GM19438 (cell line): ENCODE data around the gene EFCAB14.
A peak's percentile ranks its signal among the peaks of the same experiment; 100 is the strongest.
"Not testable (repeated sequence)": the region's sequence is repeated elsewhere in the genome, so short reads cannot be mapped to it uniquely, and the experiment has no call there.

Source experiments
- ATAC-seq: cut with Tn5 transposase; IDR thresholded peaks from one replicate; pipeline ENCODE4 v1.9.1; 2021; ENCODE audit warnings: low read depth; ENCODE audit not compliant: unreplicated experiment

EFCAB14 gene

GRCh38 chr1:46687921-46688509, 30.9 kb downstream of the EFCAB14 start:
- no peak for ATAC-seq

GRCh38 chr1:46687093-46687659, 31.7 kb downstream of the EFCAB14 start:
- no peak for ATAC-seq

- no peak for ATAC-seq
Observed at GRCh38 chr1:46686255-46686654, 32.7 kb downstream of the EFCAB14 start.

- no peak for ATAC-seq
Observed at GRCh38 chr1:46684670-46685069, 34.2 kb downstream of the EFCAB14 start.

- ATAC-seq: no peak
Observed at GRCh38 chr1:46682064-46682463, 36.9 kb downstream of the EFCAB14 start.

- ATAC-seq: no peak
Observed at GRCh38 chr1:46681333-46682034, 37.4 kb downstream of the EFCAB14 start.

- no peak for ATAC-seq
Observed at GRCh38 chr1:46679789-46680573, 38.9 kb downstream of the EFCAB14 start.

GRCh38 chr1:46677339-46677738, 41.6 kb downstream of the EFCAB14 start:
- no peak for ATAC-seq

- ATAC-seq: no peak
Observed at GRCh38 chr1:46676531-46676930, 42.4 kb downstream of the EFCAB14 start.

GRCh38 chr1:46675549-46676314, 43.2 kb downstream of the EFCAB14 start:
- no peak for ATAC-seq

GRCh38 chr1:46673749-46674182, 45.1 kb downstream of the EFCAB14 start:
- ATAC-seq: no peak

GRCh38 chr1:46672696-46673095, 46.2 kb downstream of the EFCAB14 start:
- ATAC-seq: no peak

GRCh38 chr1:46671554-46671953, 47.4 kb downstream of the EFCAB14 start, which contains the start of gene TEX38:
TSS of gene TEX38 (plus strand) at chr1:46671854. CDS start at chr1:46671935, 81 bp downstream.
- ATAC-seq: no peak

- no peak for ATAC-seq
Observed at GRCh38 chr1:46670134-46670533, 48.8 kb downstream of the EFCAB14 start.

- ATAC-seq: peak; percentile 76
Observed at GRCh38 chr1:46667782-46668760, 50.8 kb downstream of the EFCAB14 start, which contains the start of gene ATPAF1. TSS of gene ATPAF1 (minus strand) at chr1:46668364. CDS start at chr1:46668322, 42 bp downstream.

- no peak for ATAC-seq
Observed at GRCh38 chr1:46665983-46666382, 52.9 kb downstream of the EFCAB14 start.

- ATAC-seq: not testable (repeated sequence)
Observed at GRCh38 chr1:46662919-46663318, 56.0 kb downstream of the EFCAB14 start.

GRCh38 chr1:46660116-46660515, 58.8 kb downstream of the EFCAB14 start:
- not testable (repeated sequence) for ATAC-seq

GRCh38 chr1:46659307-46659870, 59.5 kb downstream of the EFCAB14 start:
- no peak for ATAC-seq
